ENCODE data around the gene NAE1. TPM values are rescaled to one million over a fixed set of nuclear protein-coding genes. Genes with fewer than 3 reads are reported as not detected.
"Not testable (repeated sequence)": the region's sequence is repeated elsewhere in the genome, so short reads cannot be mapped to it uniquely, and the experiment has no call there.

NAE1 gene
- total RNA-seq, 1 donor from 2014 or later, result 19.5 TPM

DNA sequence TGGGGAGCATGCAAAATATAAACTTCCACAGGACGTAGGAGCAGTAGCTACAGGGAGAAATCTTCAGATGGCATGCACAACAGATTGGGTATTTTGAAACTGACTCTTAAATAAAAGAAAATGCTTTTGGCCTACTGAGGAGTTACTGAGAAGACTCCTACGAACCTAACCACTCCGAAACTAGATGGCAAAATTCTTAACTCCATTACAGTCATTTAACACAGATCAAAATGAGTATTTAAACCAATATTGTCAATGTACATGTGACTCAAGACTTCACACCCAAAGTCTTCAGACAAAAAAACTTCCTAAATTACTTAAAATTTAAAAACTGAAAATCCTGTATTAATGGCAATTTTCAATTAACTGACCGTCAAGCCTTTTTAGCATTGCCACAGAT, 21.0 kb downstream of the NAE1 start:
- DNase-seq (ENCODE audit: low spot score) (no peak), ATAC-seq (no peak)

DNA sequence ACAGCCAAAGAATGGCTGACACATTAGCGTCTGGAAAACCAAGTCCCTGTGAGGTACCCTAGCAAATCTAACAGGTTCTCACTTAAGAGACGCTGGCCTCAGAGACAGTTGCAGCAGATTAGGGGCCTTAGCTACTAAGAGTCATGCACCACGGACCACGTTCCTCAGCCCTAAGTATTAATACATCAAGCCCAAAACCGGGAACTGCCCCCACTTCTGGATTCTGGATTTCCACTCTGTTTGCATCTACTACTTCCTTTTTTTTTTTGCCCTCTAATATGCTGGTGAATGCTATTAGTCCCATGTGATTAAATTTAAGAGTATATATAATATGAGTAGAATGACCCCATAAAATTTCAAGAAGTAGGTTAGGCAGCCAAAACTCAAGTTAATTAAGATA, 28.6 kb downstream of the NAE1 start:
- ATAC-seq, result no peak
- DNase-seq (ENCODE audit: low spot score), result no peak

DNA sequence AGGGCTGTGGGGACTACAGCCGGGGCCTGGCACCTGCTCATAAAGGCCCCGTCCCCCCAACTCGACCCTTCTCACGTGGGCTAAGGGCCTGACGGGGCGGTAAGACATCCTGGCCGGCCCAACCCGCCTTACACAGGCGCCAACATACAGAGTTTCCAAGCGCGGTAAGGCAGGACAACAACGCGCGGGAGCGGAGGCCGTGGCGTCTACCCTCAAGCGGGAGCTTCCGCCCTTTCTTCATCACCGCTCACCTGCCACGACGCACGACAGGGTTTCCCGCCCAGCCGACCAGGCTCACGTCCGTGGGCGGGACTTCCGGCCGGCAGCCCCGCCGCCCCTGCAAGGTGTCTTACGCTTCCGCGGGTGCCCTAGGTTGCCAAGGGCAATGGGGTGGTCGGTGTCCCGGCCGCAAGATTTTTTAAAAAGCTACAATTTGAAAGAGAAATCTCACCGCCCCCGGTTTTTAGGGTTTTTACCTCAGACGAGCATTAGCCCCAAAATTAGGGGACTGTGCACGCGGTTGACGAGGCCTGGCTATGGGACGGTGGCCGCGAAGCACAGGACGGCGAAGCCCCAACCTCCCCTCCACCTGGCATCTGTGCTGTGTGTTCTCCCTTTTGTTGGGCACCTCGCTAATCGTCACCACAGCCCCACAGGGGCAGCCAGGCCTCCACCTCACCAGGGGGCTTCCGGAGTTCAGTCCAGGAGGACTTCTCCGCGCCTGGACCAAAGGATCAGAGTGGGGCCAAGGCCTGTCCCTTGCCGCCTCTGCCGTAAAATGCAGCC, 29.3 kb downstream of the NAE1 start, which contains the start of gene TERB1:
TERB1 (minus strand) TSS at position 265 of the 786 bp plus-strand sequence. CDS start 4,786 bp downstream, outside the sequence.
- DNase-seq (ENCODE audit: low spot score) (no peak), ATAC-seq (no peak)

DNA sequence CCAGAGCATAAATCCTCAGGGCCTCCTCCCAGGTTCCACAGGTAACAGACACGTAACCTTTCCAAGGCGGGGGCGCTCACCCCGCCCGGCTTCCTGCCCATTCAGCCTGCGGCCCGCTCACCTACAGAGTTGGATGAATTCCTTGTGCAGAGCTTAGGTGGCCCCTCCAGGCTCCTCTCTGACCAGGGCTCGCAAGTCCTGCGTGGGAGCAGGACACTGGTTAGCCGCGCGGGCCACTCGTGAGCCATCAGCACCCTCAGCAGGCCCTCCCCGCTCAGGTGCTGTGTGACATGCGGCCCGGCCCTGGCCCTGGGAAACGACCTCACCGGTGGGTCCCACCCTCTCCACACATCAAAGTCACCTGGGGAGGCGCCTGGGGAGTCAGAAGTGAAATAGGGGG, 29.9 kb downstream of the NAE1 start:
- ATAC-seq, result no peak

DNA sequence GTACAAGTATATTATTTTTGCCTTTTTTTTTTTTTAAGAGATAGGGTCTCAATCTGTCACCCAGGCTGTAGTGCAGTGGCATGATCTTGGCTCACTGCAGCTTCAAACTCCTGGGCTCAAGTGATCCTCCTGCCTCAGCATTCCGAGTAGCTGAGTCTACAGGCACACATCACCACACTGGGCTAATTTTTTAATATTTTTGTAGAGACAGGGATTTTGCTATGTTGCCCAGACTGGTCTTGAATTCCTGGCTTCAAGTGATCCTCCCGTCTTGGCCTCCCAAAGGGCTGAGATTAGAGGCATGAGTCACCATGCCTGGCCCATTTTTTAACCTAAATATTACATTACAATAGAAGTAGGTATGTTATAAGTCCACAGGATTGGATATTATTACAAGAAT, 32.6 kb downstream of the NAE1 start:
- ATAC-seq (no peak), DNase-seq (ENCODE audit: low spot score) (no peak)

More for the DNA sequence above, 29.9 kb downstream of the NAE1 start:
- DNase-seq (ENCODE audit: low spot score), result no peak

DNA sequence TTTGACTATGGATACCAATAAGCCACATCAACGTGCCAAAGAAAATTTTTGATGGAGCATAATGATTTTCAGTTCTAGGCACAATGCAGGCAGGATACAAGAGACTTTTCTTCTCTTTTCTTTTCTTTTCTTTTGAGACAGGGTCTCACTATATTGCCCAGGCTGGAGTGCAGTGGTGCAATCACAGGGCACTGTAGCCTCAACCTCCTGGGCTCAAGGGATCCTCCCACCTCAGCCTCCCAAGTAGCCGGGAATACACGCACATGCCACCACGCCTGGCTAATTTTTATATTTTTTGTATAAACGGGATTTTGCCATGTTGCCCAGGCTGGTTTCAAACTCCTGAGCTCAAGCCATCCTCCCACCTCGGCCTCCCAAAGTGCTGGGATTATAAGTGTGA, 36.8 kb downstream of the NAE1 start:
- not testable (repeated sequence) for ATAC-seq; DNase-seq (ENCODE audit: low spot score)

DNA sequence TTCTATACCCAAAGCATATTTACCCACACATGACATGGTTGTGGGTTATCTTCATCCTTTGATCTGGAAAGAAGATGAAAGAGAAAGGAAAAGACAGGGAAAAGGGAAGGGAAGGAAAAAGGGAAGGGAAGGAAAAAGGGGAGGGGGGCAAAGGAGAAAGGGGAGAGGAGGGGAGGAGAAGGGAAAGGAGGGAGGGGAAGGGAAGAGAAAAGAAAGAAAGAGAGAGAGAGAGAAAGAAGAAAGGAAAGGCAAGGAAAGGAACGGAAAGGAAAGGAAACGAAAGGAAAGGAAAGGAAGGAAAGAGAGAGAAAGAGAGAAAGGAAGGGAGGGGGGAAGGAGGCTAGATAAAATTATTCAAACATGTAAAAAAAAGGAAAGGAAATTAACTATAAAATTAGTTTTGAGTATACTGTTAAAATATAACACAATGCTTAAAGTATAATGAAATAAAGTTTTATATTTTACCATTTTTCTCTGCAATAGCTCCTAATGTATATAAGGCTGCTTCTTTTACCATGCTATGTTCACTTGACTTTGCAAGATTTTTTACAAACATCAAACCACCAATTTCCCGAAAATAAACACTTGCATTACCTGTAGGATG, 40.5 kb downstream of the NAE1 start:
- no peak for ATAC-seq

DNA sequence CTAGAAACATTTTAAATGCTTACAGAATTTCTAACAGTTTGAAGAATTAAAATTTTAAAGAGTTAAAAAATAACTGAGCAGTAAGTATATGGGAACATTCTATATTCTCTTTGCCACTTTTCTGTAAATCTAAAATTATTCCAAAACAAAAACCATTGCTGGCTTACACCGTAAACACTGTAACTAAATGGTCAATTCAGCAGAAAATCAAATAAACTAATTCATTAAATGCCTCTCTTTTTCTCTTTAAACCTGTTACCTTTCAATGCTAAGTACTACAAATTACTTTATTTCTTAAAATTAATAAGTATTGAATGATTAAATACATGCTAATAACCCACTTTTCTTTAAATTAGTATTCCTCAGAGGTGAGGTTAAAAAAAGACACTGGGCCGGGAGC, 43.3 kb downstream of the NAE1 start:
- ATAC-seq, result no peak
- DNase-seq (ENCODE audit: low spot score), result no peak

More for the DNA sequence above, 40.5 kb downstream of the NAE1 start:
- DNase-seq (ENCODE audit: low spot score), result no peak

DNA sequence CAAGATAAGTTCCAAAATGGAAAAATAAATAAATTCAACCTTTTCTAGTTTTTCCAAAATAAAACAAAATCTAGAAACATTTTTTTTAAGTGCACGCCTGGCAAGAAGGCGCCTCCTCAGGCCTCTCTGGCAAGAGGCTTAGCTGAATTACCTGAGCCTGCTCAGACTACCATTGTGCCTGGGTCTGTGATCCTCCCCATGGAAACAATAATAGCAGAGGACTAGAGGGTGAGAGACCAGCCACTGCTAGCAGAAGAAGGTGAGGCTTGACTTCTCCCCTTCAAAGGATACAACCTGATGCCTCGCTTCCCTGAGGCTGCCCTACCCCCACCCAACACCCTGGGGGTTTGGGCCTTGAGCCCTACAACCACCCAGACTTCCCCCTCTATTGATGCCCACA, 44.2 kb downstream of the NAE1 start:
- DNase-seq (ENCODE audit: low spot score), result no peak
- ATAC-seq, result no peak

DNA sequence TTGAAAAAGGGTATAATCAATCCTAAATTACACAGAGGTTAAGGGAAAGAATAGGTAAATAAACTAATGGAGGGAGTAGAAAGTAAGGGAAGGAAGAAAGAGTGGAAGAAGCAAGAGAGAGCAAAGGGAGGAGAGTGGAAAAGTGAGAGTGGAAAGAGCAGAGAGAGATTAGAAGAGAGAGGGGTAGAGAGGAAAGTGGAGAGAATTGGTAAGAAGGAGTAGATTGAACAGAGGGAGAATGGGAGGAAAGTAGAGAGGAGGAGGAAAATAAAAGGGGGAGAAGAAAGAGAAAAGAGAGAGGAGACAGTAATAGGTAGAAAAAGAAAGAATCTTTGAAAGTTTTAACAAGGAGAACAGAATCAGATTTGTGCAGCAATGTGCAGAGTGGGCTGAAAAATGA, 54.3 kb downstream of the NAE1 start:
- ATAC-seq, result no peak
- DNase-seq (ENCODE audit: low spot score), result no peak

DNA sequence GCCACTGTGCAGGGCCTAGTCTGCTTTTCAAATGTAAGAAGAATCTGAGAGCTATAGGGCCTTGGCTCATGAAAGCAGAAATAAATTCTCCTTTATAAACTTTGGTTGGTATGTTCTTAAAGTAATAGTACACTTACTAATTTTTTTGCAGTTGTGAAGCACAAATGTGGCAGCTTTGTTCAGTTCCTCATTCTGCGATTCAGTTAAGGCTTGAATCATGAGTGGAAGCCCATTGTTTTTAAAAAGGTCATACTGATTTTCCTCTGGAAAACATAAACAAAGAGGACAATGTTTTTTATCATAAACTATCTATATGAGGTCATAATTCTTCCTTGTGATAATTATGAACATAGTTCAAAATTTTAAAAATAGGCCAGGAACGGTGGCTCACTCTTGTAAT, 55.8 kb downstream of the NAE1 start:
- no peak for ATAC-seq
- no peak for DNase-seq (ENCODE audit: low spot score)

DNA sequence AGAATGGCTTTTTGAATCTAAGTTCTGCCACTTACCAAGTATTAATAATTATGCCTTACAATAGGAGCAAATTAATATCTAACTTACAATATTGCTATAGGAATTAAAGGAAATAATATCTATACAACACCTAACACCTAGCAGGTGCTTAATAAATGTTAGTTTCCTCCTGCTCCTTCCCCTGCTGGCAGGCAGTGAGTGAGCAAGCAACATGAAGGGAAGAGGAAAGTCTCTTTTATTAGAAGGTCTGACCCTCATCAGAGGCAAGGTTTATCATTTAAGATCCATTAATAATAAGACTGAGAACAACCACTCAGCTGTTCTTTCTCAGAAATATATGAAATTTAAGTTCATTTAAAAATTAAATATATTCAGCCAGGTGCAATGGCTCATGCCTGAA, 72.7 kb downstream of the NAE1 start:
- ATAC-seq (no peak), DNase-seq (ENCODE audit: low spot score) (no peak)

DNA sequence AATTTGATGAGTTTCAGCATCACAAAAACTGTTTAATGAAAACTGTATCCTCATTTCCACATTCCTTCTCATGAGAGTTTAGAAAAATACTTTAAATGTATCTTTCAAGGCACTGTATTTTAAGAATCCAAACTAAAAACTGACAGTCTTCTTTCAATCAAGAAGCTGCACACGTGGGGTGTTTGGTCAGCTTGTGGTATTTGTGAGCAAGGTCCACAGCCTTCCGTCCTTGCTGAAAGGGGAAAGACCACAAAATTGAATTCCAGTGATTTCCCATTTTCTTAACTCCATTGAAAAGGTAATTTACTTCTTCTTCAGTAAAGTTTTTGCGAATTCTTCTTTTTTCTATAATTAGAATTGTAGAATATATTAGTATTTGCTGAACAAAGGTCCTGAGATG, 76.0 kb downstream of the NAE1 start:
- DNase-seq (ENCODE audit: low spot score), result no peak
- no peak for ATAC-seq

DNA sequence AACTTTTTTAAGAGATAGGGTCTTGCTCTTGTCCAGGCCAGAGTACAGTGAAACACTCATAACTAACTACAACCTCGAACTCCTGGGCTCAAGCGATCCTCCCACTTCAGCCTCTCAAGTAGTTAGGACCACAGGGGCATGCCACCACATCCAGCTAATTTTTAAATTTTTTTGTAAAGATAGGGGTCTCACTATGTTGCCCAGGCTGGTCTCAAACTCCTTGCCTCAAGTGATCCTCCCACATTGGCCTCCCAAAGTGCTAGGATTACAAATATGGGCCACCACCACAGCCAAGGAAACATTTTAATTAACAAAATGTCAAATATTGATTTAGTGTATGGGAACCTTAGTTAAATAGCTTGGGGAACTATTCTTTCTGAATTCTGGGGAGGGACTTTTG, 76.6 kb downstream of the NAE1 start:
- DNase-seq (ENCODE audit: low spot score) (no peak), ATAC-seq (no peak)

DNA sequence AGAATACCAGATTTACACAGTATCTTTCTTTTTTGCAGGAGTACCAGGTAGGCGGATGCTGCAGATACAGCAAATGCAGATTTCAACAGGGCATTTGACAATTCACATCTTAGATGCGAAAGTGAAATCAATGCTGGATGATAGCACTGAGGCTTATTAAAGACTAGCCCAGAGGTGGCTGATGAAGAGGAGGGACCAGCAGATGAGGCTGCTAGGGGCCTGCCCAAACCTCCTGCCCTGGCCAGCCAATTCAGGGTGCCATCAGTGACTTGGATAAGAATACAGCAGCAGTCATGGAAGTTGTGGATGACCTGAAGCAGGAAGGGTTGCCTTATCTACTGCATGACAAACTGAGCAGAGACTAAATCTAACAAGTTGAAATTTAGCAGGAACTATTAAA, 77.8 kb downstream of the NAE1 start:
- ATAC-seq, result no peak
- DNase-seq (ENCODE audit: low spot score), result no peak

Other genes starting within 250 kb of the NAE1 start
- gene CMTM3, start 226.3 kb downstream of the NAE1 start, total RNA-seq, result 2.0 TPM
- gene CMTM4, start 134.2 kb downstream of the NAE1 start, total RNA-seq, result 8.0 TPM
- 44.0 TPM for gene DYNC1LI2, start 79.4 kb downstream of the NAE1 start, total RNA-seq
- not detected for gene TERB1, start 29.4 kb downstream of the NAE1 start, total RNA-seq
- not detected for gene CA7, start 13.4 kb upstream of the NAE1 start, total RNA-seq
- gene PDP2, start 49.5 kb upstream of the NAE1 start, total RNA-seq, result 12.3 TPM
- not detected for gene CDH16, start 87.9 kb upstream of the NAE1 start, total RNA-seq
- gene RRAD, start 94.6 kb upstream of the NAE1 start, total RNA-seq, result 0.98 TPM
- gene CIAO2B, start 103.4 kb upstream of the NAE1 start, total RNA-seq, result 42.6 TPM
- gene CES2, start 104.5 kb upstream of the NAE1 start, total RNA-seq, result 286 TPM
- 80.3 TPM for gene CES3, start 130.3 kb upstream of the NAE1 start, total RNA-seq
- 67.7 TPM for gene CES4A, start 157.6 kb upstream of the NAE1 start, total RNA-seq
- gene CBFB, start 198.2 kb upstream of the NAE1 start, total RNA-seq, result 12.2 TPM